Glomerular visceral epithelial cell (primary cell): Measurements from ENCODE around the gene FAM107B.

Experiments
- DNase-seq: peaks from one replicate; pipeline ENCODE4 v3.0.0-alpha.2; 2016; ENCODE audit errors: extremely low spot score

Gene FAM107B

GRCh38 chr10:14578060-14578952, 196.4 kb downstream of the FAM107B start:
- peak; percentile 22 for DNase-seq

GRCh38 chr10:14574885-14575284, 199.8 kb downstream of the FAM107B start:
- no peak for DNase-seq

DNA sequence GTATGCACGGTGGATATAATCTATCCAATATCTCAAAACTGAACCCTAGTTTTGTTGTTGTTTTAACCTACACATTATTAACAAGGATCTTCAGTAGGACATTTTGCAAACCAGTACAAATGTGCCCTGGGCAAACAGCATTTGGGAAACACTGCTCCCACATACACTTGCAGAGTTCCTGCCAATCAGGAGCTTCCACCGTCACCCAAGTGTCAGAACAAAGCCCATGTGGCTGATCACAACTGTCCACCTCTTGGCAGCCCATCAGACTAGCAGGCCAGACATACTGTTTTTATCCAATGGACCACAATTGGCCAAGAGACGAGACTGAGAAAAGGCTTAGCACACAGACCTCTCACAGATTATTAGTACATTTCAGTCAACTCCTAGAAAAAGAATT, 200.4 kb downstream of the FAM107B start:
- no peak for DNase-seq

DNA sequence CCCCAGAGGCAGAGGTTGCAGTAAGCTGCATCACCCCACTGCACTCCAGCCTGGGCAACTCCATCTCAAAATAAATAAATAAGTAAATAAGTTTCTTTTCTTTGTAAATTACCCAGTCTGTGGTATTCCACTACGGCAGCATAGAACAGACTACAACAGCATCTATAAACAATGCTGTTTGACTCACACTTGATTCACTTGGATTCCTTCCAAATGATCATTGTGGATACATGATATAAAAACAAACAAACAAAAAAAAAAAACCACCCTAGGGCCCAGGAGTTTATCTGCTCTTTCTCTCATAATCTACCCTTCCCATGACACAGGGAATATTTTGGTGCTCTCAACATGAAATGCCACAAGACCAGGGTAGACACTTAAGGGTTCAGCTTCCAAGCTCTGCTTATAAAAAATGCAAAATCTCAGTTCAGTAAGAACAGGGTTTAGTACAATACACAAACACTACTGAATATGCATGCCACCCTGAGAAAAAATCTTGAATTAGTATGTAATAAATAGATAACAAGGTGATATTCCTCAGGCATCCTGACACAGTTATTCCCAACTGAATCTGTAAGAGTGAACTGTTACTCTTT, 200.9 kb downstream of the FAM107B start:
- DNase-seq = no peak

- no peak for DNase-seq
These were observed 201.9 kb downstream of the FAM107B start for GRCh38 chr10:14572811-14573210.

- DNase-seq = peak; percentile 30
These were observed 202.7 kb downstream of the FAM107B start for GRCh38 chr10:14571866-14572507.

- no peak for DNase-seq
These were observed 203.9 kb downstream of the FAM107B start for GRCh38 chr10:14570800-14571199.

- DNase-seq = no peak
These were observed 205.2 kb downstream of the FAM107B start for GRCh38 chr10:14569274-14570060.

GRCh38 chr10:14567421-14567820, 207.3 kb downstream of the FAM107B start:
- DNase-seq = no peak

DNA sequence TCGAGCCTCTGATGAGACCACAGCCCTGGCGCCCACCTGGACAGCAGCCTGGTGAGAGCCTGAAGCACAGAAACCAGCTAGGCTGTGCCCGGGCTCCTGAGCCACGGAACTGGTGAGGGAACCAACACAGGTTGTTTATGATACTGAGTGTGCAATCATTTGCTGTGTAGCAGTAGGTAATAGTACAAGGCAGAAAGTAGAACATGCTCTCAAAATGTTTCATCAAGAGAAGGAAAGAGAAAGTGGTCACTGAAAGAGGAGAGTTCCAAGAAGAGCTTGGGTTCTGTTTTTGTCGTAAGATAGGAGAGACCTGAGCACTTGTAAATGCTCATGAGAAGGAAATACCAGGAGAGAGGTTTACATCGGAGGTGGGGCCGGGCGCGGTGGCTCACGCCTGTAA, 208.2 kb downstream of the FAM107B start:
- no peak for DNase-seq

DNA sequence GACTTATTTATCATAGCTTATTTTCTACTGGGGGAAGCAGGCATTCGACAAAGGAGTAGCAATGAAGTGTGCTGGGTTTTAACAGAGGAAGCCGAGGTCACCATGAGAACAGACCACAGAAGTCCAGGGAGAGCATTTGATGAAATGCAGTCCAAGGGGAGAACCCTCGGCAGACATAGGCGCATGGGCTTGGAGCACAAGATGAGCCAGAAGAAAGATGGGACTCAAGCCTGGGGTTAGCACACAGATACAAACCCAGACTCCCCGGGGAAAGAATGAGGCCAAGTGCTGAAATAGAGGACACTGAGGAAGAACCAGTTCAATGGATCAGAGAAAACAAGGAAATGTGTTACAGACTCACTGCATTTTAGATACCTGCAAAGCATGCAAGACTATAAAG, 209.5 kb downstream of the FAM107B start:
- no peak for DNase-seq

- peak; percentile 66 for DNase-seq
These were observed 210.4 kb downstream of the FAM107B start for GRCh38 chr10:14564268-14564744.

DNA sequence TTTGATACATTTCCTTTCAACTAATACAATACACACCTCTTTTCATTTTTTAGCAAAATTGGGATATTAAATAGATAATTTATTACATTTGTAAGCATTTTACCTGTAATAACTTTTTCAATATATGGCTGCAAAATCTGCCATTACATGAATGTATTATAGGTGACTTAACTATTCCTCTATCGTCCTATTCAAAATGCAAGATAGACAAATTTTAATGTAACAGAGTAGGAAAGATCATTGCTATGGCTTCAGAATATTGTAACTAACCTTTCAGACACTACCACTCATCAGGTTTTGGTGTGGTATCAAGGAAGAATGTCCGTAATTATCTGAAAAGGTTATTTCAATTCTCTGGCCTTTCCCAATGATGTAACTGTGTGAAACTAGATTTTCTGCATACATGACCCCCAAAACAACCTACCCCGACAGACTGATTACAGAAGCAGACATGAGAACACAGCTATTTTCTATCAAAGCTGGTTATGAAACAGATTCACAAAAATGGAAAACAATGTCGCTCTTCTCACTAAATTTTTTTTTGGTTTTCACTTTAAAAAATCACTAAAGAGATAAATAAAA, 211.2 kb downstream of the FAM107B start:
- DNase-seq = no peak

- no peak for DNase-seq
These were observed 211.7 kb downstream of the FAM107B start for GRCh38 chr10:14563076-14563336.

GRCh38 chr10:14562218-14563075, 212.2 kb downstream of the FAM107B start:
- no peak for DNase-seq

DNA sequence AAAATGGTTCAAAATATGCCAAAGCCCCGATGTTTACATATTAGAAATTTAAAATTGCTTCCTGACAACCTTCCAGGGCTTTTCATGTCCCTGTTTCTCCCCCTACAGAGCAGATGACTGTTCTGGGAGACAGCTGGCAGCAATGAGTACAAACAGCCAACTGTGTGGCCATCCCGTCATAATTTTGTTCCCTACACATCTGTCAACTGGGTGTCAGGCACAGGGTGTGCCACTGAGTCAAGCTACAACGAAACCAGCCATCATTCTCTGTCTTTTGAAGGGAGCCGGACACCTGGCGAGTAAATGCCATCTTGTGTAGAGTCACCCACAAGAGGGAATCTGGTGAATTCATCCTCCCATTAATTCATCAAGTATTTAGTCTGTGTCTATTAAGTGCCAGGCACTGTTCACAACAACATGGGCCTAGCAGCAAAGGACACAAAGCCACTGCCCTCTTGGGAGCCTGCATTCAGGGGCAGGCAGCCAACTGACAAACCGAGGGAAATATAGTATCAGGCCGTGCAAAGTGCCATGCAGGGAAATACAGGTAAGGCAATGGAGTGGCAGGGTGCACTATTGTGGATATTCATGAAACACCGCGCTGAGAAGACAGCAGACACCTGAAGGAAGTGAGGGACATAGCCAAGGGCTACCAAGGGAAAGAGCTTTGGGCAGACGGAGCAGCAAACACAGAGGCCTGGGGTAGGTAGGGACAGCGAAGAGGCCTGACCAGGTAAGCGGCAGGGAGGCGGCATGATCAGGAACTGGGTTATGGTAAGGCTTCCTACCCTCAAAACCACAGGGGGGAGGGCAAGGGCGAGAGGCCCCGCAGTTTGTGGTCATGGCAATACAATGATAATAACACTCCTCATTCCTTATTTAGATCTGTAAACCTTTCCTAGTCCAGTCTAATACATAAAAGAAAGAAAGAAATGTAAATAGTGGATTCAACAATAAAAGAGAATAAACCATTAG, 213.6 kb downstream of the FAM107B start:
- DNase-seq = no peak

GRCh38 chr10:14560274-14560673, 214.4 kb downstream of the FAM107B start:
- DNase-seq = peak; percentile 23

- DNase-seq = no peak
These were observed 216.7 kb downstream of the FAM107B start for GRCh38 chr10:14558025-14558424.

- no peak for DNase-seq
These were observed 217.1 kb downstream of the FAM107B start for GRCh38 chr10:14557567-14557966.
